ENCODE measurements around the gene COQ6. TPM values are rescaled to one million over a fixed set of nuclear protein-coding genes. Genes with fewer than 3 reads are reported as not detected.
"Not testable (repeated sequence)": the region's sequence is repeated elsewhere in the genome, so short reads cannot be mapped to it uniquely, and the experiment has no call there.

COQ6 gene
- total RNA-seq, 1 donor from 2014 or later: 31.4 TPM

GRCh38 chr14:73988065-73988464 lies 38.0 kb downstream of the COQ6 start:
- no peak for DNase-seq (ENCODE audit: low spot score)

GRCh38 chr14:73988656-73989055 lies 38.6 kb downstream of the COQ6 start:
- DNase-seq (ENCODE audit: low spot score): not testable (repeated sequence)

DNA sequence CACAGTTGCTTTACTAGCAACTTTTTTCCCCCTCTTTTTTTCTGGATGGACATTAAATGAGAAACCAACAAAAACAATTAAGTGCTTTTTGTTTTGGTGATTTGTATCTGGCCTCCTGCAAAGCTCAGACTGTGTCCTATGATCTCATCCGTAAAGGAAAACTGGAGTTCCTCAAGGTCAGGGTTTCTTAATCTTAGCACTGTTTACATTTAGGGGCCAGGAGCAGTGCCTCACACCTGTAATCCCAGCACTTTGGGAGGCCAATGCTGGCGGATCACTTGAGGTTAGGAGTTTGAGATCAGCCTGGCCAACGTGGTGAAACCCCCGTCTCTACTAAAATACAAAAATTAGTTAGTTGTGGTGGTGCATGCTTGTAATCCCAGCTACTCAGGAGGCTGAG lies 41.0 kb downstream of the COQ6 start:
- DNase-seq (ENCODE audit: low spot score): no peak

GRCh38 chr14:73994926-73995325 lies 44.8 kb downstream of the COQ6 start:
- not testable (repeated sequence) for DNase-seq (ENCODE audit: low spot score)

- DNase-seq (ENCODE audit: low spot score): no peak
These were observed 45.9 kb downstream of the COQ6 start for GRCh38 chr14:73995977-73996378.

- DNase-seq (ENCODE audit: low spot score): no peak
These were observed 46.6 kb downstream of the COQ6 start for GRCh38 chr14:73996731-73997107.

DNA sequence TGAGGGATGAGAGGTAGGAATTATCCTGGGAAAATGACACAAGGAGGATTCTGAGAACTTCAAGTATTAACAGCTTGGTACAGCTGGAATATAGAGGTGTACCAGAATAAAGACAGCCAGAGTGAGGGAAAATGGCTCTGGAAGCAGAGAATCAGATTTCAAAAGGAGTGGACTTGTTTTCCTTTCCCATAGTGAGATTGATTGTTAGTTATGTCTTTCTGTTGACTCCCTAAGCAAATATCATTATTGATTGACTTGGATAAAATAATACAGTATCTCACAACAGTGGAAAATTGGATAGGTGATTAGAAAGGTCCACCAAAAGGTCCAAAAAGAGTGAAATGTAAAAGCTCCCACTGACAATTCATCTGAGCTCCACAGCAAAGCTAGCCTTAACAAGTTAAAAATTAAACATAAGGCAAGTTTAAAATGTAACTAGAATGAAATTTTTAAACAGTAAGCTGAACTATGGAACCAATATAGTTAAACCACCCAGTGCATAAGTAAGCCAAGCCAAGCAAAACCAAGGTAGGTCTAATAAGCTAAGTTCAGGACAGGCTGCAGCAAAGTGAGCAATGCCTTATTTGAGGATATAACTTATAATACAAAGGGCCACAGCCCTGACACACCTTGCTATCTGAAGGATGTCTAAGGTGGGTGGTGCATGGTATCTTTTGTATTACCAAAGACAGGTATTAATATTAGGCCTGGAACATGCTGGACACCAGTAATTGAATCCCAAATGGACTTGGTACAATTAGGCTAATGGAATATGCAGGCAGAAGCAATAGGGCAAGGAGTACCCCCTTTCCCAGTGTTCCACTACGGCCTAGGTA lies 47.2 kb downstream of the COQ6 start:
- no peak for DNase-seq (ENCODE audit: low spot score)

DNA sequence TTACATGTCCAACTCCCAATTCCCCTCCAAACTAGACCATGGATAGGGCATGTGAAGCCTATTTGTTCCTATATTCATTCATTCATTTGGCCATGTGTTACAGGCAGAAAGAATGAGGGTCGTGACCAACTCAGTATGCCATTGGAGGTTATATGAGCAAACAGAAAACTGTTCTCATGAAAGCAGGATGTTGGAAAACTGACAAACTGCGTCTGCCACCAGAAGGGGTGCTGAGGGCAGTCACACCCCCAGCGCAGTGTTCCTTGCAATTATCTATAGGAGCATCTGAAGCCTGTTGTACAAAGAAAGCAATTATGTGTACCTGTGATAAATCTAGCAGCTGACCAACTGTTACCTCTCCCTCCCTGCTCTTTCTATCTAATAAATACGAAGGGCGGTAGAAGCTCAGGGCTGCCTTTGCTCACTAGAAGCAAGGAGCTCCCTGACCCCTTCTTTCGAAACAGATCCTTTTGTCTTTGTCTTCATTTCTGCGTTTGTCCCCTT lies 47.9 kb downstream of the COQ6 start:
- no peak for DNase-seq (ENCODE audit: low spot score)

DNA sequence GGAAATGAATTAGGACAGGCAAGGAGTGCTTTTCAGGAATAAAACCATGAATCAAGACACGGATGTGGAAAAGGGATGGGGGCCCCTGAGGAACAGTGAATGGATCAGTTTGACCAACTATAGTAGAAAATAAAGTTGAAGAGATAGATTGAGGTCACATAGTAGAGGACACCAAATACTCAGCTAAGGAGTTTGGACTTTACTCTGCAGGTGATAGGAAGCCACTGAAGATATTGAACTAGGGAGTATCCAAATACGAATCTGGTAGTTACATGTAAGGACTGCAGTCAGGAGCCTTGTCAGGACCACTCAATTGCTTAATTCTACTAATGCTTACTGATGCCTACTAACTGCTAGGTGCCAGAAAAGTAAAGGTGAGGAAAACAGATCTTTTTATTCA lies 48.6 kb downstream of the COQ6 start:
- no peak for DNase-seq (ENCODE audit: low spot score)

DNA sequence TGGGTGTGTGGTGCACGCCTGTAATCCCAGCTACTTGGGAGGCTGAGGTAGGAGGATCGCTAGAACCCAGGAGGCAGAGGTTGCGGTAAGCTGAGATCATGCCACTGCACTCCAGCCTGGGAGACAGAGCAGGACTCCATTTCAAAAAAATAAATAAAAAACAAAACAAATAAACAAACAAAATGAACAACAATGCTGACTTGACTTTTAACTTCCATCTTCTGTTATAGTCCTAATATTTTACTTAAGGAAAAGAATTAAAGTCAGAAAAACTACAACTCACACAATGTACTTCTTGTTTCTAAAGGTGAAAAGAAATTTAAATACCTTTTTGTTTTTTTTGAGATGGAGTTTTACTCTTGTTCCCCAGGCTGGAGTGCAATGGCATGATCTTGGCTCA lies 55.6 kb downstream of the COQ6 start:
- not testable (repeated sequence) for DNase-seq (ENCODE audit: low spot score)

GRCh38 chr14:74008843-74009499 lies 58.9 kb downstream of the COQ6 start:
- DNase-seq (ENCODE audit: low spot score): no peak

Other genes starting within 250 kb of the COQ6 start
- 33.8 TPM for gene PNMA1, start 235.9 kb upstream of the COQ6 start, total RNA-seq
- gene PTGR2, start 98.5 kb upstream of the COQ6 start, total RNA-seq: 15.6 TPM
- gene ZNF410, start 63.4 kb upstream of the COQ6 start, total RNA-seq: 54.7 TPM
- 8.9 TPM for gene FAM161B, start 208 bp upstream of the COQ6 start, total RNA-seq
- gene ENTPD5, start 69.0 kb downstream of the COQ6 start, total RNA-seq: 55.4 TPM
- 7.5 TPM for gene BBOF1, start 69.0 kb downstream of the COQ6 start, total RNA-seq
- gene ALDH6A1, start 134.2 kb downstream of the COQ6 start, total RNA-seq: 31.7 TPM
- gene LIN52, start 134.7 kb downstream of the COQ6 start, total RNA-seq: 14.0 TPM

Measured in ureter (tissue), 1 donor.